Astrocyte of the cerebellum (primary cell): ENCODE data around the gene ATP9A.

Experiments
- DNase-seq: peaks from one replicate; pipeline ENCODE4 v3.0.0-alpha.2; 2011; ENCODE audit warnings: low read depth
- H3K4me3 ChIP-seq: 2 replicates; pipeline ENCODE4 v1.5.1; 2011; ENCODE audit warnings: mild to moderate bottlenecking, low read depth, low read length, moderate library complexity
- in situ Hi-C: cut with HindIII; loops from 2 replicates; pipeline ENCODE4 v1.10.0; 2017; ENCODE audit warnings: low sequenced_read_pairs
- TF ChIP-seq, protein P1 (sequence below): IDR thresholded peaks from 2 replicates; pipeline ENCODE4 v1.5.1; 2012; ENCODE audit warnings: low read length, low read depth, moderate library complexity, mild to moderate bottlenecking; ENCODE audit errors: missing control alignments

Gene ATP9A

GRCh38 chr20:51612896-51613295 is 155.3 kb downstream of the ATP9A start:
- DNase-seq: no peak
- TF ChIP-seq, protein P1, sequence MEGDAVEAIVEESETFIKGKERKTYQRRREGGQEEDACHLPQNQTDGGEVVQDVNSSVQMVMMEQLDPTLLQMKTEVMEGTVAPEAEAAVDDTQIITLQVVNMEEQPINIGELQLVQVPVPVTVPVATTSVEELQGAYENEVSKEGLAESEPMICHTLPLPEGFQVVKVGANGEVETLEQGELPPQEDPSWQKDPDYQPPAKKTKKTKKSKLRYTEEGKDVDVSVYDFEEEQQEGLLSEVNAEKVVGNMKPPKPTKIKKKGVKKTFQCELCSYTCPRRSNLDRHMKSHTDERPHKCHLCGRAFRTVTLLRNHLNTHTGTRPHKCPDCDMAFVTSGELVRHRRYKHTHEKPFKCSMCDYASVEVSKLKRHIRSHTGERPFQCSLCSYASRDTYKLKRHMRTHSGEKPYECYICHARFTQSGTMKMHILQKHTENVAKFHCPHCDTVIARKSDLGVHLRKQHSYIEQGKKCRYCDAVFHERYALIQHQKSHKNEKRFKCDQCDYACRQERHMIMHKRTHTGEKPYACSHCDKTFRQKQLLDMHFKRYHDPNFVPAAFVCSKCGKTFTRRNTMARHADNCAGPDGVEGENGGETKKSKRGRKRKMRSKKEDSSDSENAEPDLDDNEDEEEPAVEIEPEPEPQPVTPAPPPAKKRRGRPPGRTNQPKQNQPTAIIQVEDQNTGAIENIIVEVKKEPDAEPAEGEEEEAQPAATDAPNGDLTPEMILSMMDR: no peak
- in situ Hi-C loops: no loop called here
- H3K4me3 ChIP-seq: no peak overlapping the region

- TF ChIP-seq, protein P1: no peak
- no peak for DNase-seq
- no peak overlapping the region for H3K4me3 ChIP-seq
- in situ Hi-C loops: no loop called here
Observed at GRCh38 chr20:51611625-51611890, 156.6 kb downstream of the ATP9A start.

DNA sequence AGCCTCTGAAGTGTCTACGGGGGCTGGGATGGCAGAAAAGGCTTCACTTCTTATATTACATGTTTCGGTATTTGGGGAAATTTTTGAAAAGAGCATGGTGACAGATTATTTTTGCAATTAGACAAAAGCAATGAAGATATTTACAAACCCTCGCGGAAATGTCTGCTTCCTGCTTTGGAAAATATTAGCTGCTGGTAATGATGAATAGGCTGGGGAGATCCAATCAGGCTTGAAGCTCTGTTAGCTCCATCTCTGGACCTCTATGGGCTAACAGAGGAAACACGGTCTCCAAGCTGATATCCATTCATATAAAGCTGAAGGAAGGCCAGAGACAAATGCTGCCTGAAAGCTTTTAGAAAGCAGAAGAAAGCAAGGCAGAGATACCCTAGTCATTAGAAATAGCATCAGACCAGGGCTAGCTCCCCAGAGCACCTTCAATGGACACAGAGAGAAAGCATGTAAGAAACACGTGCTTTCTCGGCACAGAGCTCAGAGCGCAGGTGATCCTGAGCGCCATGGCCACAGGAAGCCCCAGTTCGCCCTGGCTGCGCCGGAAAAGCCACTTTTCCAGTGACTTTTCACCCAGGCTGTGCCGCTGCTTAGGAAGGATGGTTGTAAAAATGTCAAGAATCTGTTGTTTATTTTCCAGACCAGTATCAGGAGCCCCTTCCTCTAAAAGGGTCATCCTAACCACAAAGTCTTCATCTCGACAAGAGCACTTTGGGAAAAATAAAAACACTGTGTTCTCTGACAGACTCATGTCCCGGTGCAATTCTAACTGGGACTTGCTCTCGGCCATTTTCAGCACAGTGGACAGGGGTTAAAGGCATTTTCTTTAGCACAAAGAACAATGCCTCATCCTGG is 157.2 kb downstream of the ATP9A start:
- TF ChIP-seq, protein P1: no peak
- in situ Hi-C loops: no loop called here
- DNase-seq: no peak
- H3K4me3 ChIP-seq: no peak overlapping the region

- TF ChIP-seq, protein P1: no peak
- no peak for DNase-seq
- in situ Hi-C loops: no loop called here
- H3K4me3 ChIP-seq: no peak overlapping the region
Observed at GRCh38 chr20:51610111-51610510, 158.1 kb downstream of the ATP9A start.

GRCh38 chr20:51609251-51609650 is 158.9 kb downstream of the ATP9A start:
- DNase-seq: no peak
- no peak overlapping the region for H3K4me3 ChIP-seq
- TF ChIP-seq, protein P1: no peak
- in situ Hi-C loops: no loop called here

GRCh38 chr20:51608061-51608460 is 160.1 kb downstream of the ATP9A start:
- in situ Hi-C loops: no loop called here
- TF ChIP-seq, protein P1: no peak
- DNase-seq: no peak

More at GRCh38 chr20:51608061-51608460, 160.1 kb downstream of the ATP9A start:
- no peak overlapping the region for H3K4me3 ChIP-seq
